ENCODE measurements around the gene ANK3.

The ANK3 gene

DNA sequence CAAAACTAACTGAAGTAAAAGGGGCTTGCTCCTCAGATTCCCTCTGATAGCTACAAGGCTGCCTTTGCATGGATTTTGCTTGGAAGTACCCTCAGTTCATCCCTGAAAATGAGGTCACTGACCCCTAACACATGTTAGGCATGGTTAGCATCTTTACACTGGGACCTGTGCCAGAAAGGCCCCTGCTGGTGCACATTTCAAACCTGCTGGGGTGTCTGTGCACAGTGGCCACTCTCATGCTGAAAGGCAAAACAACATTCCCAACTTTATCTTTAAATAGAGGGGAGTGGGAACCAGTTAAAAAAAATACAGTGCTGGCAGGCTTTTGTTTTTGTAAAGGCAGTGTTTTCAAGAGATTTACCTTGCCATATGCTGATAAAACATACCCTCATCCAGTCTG, 99.1 kb downstream of the ANK3 start:
- Mint-ChIP-seq H3K27ac (peak overlapping the region in 1 of 3 experiments; percentile 73), H3K4me1 (peaks cover 41% of the 10 kb centered on the region), H3K4me3 (no peak overlapping the region), H3K9me3 (no peaks in the 10 kb centered on the region), H3K36me3 (ENCODE audit: low read depth) (no peaks in the 10 kb centered on the region), H3K27me3 (ENCODE audit: low read depth) (no peaks in the 10 kb centered on the region)
- TF ChIP-seq, protein P1, sequence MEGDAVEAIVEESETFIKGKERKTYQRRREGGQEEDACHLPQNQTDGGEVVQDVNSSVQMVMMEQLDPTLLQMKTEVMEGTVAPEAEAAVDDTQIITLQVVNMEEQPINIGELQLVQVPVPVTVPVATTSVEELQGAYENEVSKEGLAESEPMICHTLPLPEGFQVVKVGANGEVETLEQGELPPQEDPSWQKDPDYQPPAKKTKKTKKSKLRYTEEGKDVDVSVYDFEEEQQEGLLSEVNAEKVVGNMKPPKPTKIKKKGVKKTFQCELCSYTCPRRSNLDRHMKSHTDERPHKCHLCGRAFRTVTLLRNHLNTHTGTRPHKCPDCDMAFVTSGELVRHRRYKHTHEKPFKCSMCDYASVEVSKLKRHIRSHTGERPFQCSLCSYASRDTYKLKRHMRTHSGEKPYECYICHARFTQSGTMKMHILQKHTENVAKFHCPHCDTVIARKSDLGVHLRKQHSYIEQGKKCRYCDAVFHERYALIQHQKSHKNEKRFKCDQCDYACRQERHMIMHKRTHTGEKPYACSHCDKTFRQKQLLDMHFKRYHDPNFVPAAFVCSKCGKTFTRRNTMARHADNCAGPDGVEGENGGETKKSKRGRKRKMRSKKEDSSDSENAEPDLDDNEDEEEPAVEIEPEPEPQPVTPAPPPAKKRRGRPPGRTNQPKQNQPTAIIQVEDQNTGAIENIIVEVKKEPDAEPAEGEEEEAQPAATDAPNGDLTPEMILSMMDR (IDR thresholded peaks at IDR 0.05; ENCODE audit: unreplicated experiment in 3 of 3), result no peak

DNA sequence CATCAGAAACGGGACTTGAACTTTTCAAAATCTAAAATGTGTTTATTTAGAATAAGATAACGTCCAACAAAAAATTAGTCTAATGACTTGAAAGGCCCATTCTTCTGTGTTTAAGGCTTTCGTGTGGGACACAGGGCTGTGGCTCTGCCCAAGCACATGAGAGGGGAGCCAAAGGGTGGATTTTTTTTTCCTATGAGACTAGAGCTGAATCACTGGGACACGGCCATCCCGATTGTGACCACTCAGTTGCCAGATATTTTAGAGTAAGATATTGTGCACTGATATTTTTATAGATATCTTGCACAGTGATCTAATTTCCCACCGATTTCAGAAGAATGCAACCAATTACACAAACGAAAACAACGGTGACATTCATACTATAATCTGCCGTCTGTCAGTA, 99.9 kb downstream of the ANK3 start:
- Mint-ChIP-seq H3K27ac (no peak overlapping the region), H3K4me3 (no peak overlapping the region), H3K27me3 (ENCODE audit: low read depth) (no peaks in the 10 kb centered on the region), H3K9me3 (no peaks in the 10 kb centered on the region), H3K36me3 (ENCODE audit: low read depth) (no peaks in the 10 kb centered on the region), H3K4me1 (peaks cover 41% of the 10 kb centered on the region)
- TF ChIP-seq, protein P1 (IDR thresholded peaks at IDR 0.05; ENCODE audit: unreplicated experiment in 3 of 3), result no peak

DNA sequence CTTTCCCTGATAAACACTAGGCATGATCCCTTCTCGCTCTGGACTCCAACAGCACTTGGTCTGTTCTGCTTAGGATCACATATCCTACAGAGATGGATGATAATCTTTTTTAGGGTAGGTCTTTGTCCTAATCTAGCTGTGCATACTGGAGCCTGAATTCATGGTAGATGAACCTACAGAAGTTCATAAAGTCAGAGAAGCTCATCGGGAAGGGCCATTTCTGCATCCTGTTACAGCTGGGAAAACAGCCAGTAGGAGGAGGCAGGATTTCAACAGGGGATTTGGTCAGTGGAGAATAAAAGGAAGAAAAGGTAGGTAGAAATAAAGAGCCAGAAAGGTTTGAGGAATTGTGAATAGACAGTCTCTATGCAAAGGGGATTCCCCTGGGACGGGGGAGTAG, 101.4 kb downstream of the ANK3 start:
- TF ChIP-seq, protein P1 (IDR thresholded peaks at IDR 0.05; ENCODE audit: unreplicated experiment in 3 of 3), result no peak
- no peaks in the 10 kb centered on the region for H3K9me3 Mint-ChIP-seq
- no peaks in the 10 kb centered on the region for H3K36me3 Mint-ChIP-seq (ENCODE audit: low read depth)
- H3K27me3 Mint-ChIP-seq (ENCODE audit: low read depth), result no peaks in the 10 kb centered on the region
- H3K27ac Mint-ChIP-seq, result peak overlapping the region in 1 of 3 experiments; percentile 21
- H3K4me1 Mint-ChIP-seq, result peaks cover 30% of the 10 kb centered on the region
- H3K4me3 Mint-ChIP-seq, result no peak overlapping the region

DNA sequence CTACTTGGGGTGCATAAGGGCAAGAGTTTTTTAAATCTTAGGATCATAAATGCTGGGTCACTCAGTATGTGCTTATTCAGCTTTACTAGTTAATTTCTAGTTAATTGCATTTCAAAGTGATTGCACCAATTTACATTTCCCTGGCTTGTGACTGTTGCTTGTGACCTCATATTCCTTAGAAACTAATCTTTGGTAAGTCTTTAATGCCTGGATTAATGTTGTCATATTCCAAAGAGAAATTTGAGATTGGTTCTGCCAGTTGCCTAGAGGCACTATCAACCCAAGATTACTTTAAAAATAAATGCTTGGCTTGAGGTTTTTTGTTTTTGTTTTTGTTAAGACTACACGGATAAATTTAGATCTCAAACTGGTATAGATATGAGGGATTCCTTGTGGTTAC, 103.1 kb downstream of the ANK3 start:
- Mint-ChIP-seq H3K4me1 (peaks cover 23% of the 10 kb centered on the region), H3K4me3 (no peak overlapping the region)

DNA sequence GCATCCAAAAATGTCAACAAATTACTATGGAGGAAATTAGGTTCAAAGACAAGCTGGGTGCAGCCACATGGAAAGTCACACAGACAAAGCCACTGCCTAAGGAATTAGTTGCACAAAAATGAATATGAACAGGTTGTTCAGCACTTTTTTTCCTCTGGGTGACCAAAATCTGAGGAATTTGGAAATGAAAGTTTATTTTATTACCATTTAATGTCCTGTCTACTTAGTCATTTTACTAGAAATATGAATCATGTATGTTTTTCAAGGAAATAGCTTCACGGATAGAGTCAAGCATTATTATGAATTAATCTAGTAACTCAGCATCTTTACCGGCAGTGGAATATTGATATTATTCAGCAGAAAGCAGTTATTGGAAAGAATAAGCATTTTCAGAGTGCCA, 106.3 kb downstream of the ANK3 start:
- H3K27me3 Mint-ChIP-seq (ENCODE audit: low read depth), result no peaks in the 10 kb centered on the region
- no peak overlapping the region for H3K27ac Mint-ChIP-seq
- H3K36me3 Mint-ChIP-seq (ENCODE audit: low read depth), result no peaks in the 10 kb centered on the region
- H3K4me3 Mint-ChIP-seq, result no peak overlapping the region
- H3K4me1 Mint-ChIP-seq, result peaks cover 10% of the 10 kb centered on the region
- no peaks in the 10 kb centered on the region for H3K9me3 Mint-ChIP-seq
- TF ChIP-seq, protein P1 (IDR thresholded peaks at IDR 0.05; ENCODE audit: unreplicated experiment in 3 of 3), result no peak

More for the DNA sequence above, 103.1 kb downstream of the ANK3 start:
- TF ChIP-seq, protein P1 (IDR thresholded peaks at IDR 0.05; ENCODE audit: unreplicated experiment in 3 of 3), result no peak
- Mint-ChIP-seq H3K27ac (no peak overlapping the region), H3K36me3 (ENCODE audit: low read depth) (no peaks in the 10 kb centered on the region), H3K27me3 (ENCODE audit: low read depth) (no peaks in the 10 kb centered on the region), H3K9me3 (no peaks in the 10 kb centered on the region)

DNA sequence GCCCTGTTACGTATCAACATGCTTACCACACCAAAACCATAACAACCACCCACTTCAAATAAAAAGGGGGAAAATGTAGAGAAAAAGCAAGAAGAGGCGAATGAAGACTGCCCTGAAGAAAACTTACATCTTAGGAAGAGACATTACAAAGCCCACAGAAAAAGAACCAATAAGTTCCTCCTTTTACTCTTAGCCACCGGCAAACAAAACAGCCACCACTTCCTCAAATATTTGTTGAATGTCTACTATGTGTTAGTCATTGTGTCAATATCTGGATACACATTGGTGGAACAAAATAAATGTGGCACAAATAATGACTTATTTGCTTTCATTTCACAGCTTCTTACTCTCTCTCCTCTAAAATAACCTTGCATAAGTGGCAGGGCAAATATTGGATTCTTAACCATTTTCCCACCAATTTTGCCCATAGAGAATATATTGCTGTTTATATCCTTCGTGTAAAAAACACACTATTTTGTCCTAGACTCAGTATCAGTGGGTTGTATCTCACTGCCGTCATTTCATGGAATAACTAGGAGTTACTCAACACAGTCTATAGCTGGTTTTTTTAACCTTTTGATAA, 106.8 kb downstream of the ANK3 start:
- no peaks in the 10 kb centered on the region for H3K36me3 Mint-ChIP-seq (ENCODE audit: low read depth)

More for the DNA sequence above, 106.8 kb downstream of the ANK3 start:
- H3K27me3 Mint-ChIP-seq (ENCODE audit: low read depth), result no peaks in the 10 kb centered on the region
- no peak overlapping the region for H3K27ac Mint-ChIP-seq
- H3K4me3 Mint-ChIP-seq, result no peak overlapping the region
- H3K4me1 Mint-ChIP-seq, result peaks cover 5% of the 10 kb centered on the region
- no peaks in the 10 kb centered on the region for H3K9me3 Mint-ChIP-seq
- TF ChIP-seq, protein P1 (IDR thresholded peaks at IDR 0.05; ENCODE audit: unreplicated experiment in 3 of 3), result no peak

Measured in nephron (organoid).